HEK293T (cell line): ENCODE data around the gene TGFBR3L.

ENCODE experiments used
- ARNT ChIP-seq: fragments of 450-650 bp; IDR thresholded peaks from 2 replicates; pipeline ENCODE4 v1.6.1; 2017; ENCODE audit warnings: mild to moderate bottlenecking
- BHLHE40 ChIP-seq: fragments of 450-650 bp; IDR thresholded peaks from 2 replicates; pipeline ENCODE4 v1.6.1; 2016; ENCODE audit warnings: mild to moderate bottlenecking, moderate library complexity, borderline replicate concordance
- FOXA1 ChIP-seq: fragments of 450-650 bp; IDR thresholded peaks from 2 replicates; pipeline ENCODE4 v1.6.1; 2016; ENCODE audit warnings: mild to moderate bottlenecking
- SP1 ChIP-seq: fragments of 450-650 bp; IDR thresholded peaks from 2 replicates; pipeline ENCODE4 v1.6.1; 2017
- SUZ12 ChIP-seq: fragments of 450-650 bp; IDR thresholded peaks from 2 replicates; pipeline ENCODE4 v1.6.1; 2016; ENCODE audit warnings: mild to moderate bottlenecking

DNA sequence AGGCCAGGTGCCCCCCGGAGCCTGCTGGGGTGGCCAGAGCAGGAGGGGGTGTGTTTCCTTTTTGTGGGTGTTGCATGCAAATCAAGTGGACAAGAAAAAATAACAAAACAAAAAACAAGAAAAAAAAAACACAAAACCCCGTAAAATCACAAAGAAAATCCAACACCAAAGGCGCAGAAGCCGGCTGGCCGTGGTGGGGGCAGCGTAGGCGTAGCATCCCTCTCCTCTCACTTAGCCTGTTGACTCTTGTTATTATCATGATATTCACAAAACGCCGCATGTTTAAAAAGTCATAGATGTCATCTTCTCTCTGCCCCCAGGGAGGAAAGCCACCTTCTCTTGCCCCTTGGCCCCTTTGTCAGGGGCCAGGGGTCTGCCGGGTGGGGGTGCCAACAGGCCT is 978 bp upstream of the TGFBR3L start:
- no peak for TF ChIP-seq SP1
- no peak for TF ChIP-seq ARNT
- TF ChIP-seq BHLHE40, result no peak
- no peak for TF ChIP-seq FOXA1
- TF ChIP-seq SUZ12, result no peak
